SIG-M5 treated with dmso at 0.1 percent for 504 hours (cell line): Measurements from ENCODE around the gene ZNF90.
"Not testable (repeated sequence)": the region's sequence is repeated elsewhere in the genome, so short reads cannot be mapped to it uniquely, and the experiment has no call there.

Source experiments
- DNase-seq: peaks from one replicate; lab custom pipeline; 2025; ENCODE audit not compliant: unreplicated experiment; lab: John Stamatoyannopoulos, UW

The ZNF90 gene

GRCh38 chr19:20102097-20102496, 24.3 kb downstream of the ZNF90 start:
- DNase-seq = no peak

- DNase-seq = no peak
These were observed 25.4 kb downstream of the ZNF90 start for GRCh38 chr19:20103091-20103740.

DNA sequence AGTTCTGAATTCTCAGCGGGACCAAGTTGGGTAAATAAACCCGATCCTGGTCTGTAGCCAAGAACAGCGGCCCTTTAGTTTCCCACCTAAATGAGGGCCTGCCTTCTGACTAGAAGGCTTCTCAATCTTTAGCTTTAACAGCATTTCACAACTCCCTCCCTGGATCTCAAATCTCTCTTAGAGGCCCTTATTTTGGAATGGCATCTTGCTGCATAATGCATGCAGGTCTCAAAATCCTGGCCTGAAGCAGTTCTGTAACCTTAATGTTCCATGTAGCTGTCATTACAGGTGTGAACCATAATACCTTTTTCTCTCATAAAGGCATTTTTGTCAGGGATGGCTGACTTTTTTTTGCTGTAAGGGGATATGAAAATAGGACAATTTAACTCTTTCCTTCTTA, 29.5 kb downstream of the ZNF90 start:
- no peak for DNase-seq

DNA sequence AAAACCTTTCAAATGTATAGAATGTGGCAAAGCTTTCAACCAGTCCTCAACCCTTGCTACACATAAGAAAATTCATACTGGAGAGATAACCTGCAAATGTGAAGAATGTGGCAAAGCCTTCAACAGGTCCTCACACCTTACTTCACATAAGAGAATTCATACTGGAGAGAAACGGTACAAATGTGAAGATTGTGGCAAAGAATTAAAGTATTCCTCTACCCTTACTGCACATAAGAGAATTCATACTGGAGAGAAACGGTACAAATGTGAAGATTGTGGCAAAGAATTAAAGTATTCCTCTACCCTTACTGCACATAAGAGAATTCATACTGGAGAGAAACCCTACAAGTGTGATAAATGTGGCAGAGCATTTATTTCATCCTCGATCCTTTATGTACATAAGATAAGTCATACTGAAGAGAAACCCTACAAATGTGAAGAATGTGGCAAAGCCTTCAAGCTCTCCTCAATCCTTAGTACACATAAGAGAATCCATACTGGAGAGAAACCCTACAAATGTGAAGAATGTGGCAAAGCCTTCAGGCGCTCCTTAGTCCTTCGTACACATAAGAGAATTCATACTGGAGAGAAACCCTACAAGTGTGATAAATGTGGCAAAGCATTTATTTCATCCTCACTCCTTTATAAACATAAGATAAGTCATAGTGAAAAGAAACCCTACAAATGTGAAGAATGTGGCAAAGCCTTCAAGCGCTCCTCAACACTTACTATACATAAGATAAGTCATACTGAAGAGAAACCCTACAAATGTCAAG, 40.5 kb downstream of the ZNF90 start:
- DNase-seq = not testable (repeated sequence)

DNA sequence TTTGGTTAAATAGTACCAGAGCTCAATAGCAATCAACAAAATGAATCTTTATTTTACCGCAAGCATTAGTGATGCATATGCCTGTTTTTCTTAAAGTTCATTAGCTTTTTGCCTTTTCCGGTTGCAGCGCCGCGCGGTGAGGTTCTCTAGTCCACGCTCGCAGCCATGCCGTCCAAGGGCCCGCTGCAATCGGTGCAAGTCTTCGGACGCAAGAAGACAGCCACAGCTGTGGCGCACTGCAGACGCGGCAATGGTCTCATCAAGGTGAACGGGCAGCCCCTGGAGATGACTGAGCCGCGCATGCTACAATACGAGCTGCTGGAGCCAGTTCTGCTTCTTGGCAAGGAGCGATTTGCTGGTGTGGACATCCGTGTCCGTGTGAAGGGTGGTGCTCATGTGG, 47.1 kb downstream of the ZNF90 start:
- no peak for DNase-seq

- not testable (repeated sequence) for DNase-seq
These were observed 55.1 kb downstream of the ZNF90 start for GRCh38 chr19:20132933-20133332.

DNA sequence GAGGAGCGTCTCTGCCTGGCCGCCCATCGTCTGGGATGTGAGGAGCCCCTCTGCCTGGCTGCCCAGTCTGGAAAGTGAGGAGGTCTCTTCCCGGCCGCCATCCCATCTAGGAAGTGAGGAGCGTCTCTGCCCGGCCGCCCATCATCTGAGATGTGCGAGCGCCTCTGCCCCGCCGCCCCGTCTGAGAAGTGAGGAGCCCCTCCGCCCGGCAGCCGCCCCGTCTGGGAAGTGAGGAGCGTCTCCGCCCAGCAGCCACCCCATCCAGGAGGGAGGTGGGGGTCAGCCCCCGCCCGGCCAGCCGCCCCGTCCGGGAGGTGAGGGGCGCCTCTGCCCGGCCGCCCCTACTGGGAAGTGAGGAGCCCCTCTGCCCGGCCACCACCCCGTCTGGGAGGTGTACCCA, 59.9 kb downstream of the ZNF90 start:
- DNase-seq = not testable (repeated sequence)

DNA sequence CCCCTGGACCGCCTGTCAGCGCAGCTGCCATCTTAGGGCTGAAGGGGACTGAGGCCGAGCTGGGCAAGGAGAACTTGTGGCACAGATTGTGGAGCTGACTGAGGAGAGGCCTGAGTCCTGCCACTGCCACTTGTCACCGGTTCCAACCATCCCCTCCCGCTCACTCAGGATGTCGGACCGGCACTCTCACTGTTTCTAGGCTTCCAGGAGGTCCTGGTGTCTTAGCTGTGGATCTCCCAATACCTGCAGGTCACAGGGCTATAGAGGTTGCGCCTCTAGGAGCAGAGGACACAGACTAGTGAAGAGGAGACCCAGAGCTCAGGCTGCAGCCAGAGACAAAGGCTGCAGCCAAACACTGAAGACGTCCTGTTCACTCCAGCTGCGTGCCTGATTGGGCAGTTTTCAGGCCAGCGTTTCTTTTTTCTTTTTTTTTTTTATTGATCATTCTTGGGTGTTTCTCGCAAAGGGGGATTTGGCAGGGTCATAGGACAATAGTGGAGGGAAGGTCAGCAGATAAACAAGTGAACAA, 73.9 kb downstream of the ZNF90 start:
- DNase-seq = no peak

GRCh38 chr19:20152506-20152905, 74.7 kb downstream of the ZNF90 start:
- DNase-seq = not testable (repeated sequence)

DNA sequence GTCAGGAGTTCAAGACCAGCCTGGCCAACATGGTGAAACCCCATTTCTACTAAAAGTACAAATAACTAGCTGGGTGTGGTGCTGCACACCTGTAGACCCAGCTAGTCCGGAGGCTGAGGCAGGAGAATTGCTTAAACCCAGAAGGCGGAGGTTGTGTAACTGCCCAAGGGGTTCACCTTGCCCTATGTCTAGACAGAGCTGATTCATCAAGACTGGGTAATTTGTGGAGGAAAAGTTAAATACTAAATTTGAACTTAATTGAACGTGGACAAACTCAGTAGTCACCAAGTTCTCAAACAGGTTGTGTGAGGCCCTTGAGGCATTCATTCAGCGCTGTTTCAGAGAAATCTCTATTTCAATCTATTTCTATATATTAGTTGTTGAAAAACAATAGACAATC, 75.5 kb downstream of the ZNF90 start:
- no peak for DNase-seq

DNA sequence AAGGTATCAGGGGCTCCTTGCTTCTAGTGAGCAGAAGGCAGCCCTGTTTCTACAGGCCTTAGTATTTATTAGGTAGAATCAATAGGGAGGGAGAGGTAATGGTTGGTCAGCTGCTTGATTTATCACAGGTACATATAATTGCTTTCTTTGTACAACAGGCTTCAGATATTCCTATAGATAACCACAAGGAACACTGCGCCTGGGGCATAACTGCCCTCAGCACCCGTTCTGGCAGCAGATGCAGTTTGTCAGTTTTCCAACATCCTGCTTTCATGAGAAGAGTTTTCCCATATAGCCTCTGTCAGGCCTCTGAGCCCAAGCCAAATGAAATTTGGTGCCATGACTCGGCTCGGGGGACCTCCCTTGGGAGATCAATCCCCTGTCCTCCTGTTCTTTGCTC, 76.8 kb downstream of the ZNF90 start:
- no peak for DNase-seq

GRCh38 chr19:20162821-20163220, 85.0 kb downstream of the ZNF90 start:
- DNase-seq = no peak

DNA sequence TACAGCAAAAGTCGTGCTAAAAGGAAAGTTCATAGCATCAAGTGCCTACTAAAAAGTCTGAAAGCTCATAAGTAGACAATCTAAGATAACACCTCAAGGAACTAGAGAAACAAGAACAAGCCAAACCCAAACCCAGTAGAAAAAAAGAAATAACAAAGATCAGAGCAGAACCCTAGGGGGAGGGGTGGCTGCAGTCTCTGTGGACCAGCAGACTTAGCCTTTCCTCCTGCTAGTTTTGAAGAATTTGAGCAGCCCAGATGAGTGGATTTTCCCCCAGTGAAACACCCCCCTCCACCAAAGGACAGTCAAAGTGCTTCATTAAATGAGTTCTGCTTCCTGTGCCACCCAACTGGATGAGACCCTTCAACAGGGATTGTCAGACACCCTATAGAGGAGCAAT, 86.7 kb downstream of the ZNF90 start:
- no peak for DNase-seq

GRCh38 chr19:20165971-20166592, 88.3 kb downstream of the ZNF90 start:
- no peak for DNase-seq

GRCh38 chr19:20167020-20167644, 89.3 kb downstream of the ZNF90 start, which contains the start of gene ZNF486:
TSS of gene ZNF486 (plus strand) at chr19:20167214. CDS start at chr19:20167331, 117 bp downstream.
- DNase-seq = no peak

- DNase-seq = no peak
These were observed 89.9 kb downstream of the ZNF90 start for GRCh38 chr19:20167651-20168122.
